Thyroid gland (tissue), 4 donors: ENCODE data around the gene KCNJ9.

ENCODE experiments used
- POLR2A ChIP-seq, 2 donors: fragments of 450-650 bp; IDR thresholded peaks; one replicate each; pipeline ENCODE4 v1.6.1; 2017; ENCODE audit warnings: antibody characterized with exemption in 2 of 2, mild to moderate bottlenecking in 2 of 2, moderate library complexity in 1 of 2
- TF ChIP-seq, protein P1 (sequence below), 6 experiments: fragments of 200-600 bp in 3 of 6; fragments of 450-650 bp in 3 of 6; sonication (generic) in 3 of 6; IDR thresholded peaks; one replicate each; pipeline ENCODE4 v1.5.1; 2016 to 2019; ENCODE audit warnings: antibody characterized with exemption in 6 of 6, mild to moderate bottlenecking in 2 of 6, inconsistent platforms in 1 of 6, moderate library complexity in 1 of 6

DNA sequence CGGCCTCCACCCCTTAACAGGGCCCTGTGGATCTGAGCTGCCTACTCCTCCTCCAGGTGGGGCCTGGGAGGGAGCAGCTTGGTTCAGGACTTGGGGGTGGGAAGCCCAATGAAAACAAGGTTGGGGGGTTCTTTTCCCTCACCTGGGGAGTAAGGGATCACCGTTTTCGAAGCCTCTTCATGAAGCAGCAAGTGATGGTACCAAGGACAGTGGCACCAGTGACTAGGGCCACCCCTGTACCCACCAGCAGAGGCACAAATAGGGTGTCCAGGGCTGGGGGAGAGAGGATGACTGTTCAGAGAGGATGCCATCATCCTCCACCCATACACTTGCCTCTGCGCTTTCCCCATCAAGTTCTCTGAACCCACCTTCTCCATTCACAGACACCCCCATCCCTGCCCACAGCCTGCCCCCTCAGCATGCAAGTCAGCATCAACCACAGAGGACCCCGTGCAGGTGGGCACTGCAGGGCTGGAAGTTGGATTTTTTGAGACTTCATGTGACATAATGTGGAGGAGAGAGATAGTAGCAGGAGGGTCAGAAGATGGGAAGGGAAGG lies 10.4 kb downstream of the KCNJ9 start:
- TF ChIP-seq, protein P1, sequence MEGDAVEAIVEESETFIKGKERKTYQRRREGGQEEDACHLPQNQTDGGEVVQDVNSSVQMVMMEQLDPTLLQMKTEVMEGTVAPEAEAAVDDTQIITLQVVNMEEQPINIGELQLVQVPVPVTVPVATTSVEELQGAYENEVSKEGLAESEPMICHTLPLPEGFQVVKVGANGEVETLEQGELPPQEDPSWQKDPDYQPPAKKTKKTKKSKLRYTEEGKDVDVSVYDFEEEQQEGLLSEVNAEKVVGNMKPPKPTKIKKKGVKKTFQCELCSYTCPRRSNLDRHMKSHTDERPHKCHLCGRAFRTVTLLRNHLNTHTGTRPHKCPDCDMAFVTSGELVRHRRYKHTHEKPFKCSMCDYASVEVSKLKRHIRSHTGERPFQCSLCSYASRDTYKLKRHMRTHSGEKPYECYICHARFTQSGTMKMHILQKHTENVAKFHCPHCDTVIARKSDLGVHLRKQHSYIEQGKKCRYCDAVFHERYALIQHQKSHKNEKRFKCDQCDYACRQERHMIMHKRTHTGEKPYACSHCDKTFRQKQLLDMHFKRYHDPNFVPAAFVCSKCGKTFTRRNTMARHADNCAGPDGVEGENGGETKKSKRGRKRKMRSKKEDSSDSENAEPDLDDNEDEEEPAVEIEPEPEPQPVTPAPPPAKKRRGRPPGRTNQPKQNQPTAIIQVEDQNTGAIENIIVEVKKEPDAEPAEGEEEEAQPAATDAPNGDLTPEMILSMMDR (IDR thresholded peaks at IDR 0.05) = no peak
- no peak for TF ChIP-seq POLR2A (IDR thresholded peaks at IDR 0.05)
